Measurements from ENCODE around the gene MT1A. TPM values are rescaled to one million over a fixed set of nuclear protein-coding genes. Genes with fewer than 3 reads are reported as not detected.

MT1A gene
- total RNA-seq, 1 experiment from 2014 or later: 23.5 TPM

- Histone ChIP-seq H3K4me2 (no peak overlapping the region), H2AFZ (no peak overlapping the region), H3K9me3 (ENCODE audit: insufficient read depth, low read depth) (no peaks in the 10 kb centered on the region), H3K79me2 (ENCODE audit: low read depth) (no peaks in the 10 kb centered on the region), H4K20me1 (ENCODE audit: insufficient read depth) (no peaks in the 10 kb centered on the region), H3K9me2 (ENCODE audit: insufficient read depth) (no peaks in the 10 kb centered on the region), H3K4me3 (no peak overlapping the region), H3K36me3 (ENCODE audit: low read depth) (no peaks in the 10 kb centered on the region), H3K27me3 (ENCODE audit: insufficient read depth, low read depth) (no peaks in the 10 kb centered on the region; the same call in 1 of the 2 replicates), H3K4me1 (replicated peaks; ENCODE audit: insufficient read depth) (no peaks in the 10 kb centered on the region), H3F3A (ENCODE audit: insufficient read depth, low read depth) (no peaks in the 10 kb centered on the region), H3K27ac (no peak overlapping the region)
- intact Hi-C loops (cut with micrococcal nuclease; ENCODE audit: unreplicated experiment): no loop called here
- CTCF ChIA-PET: interaction anchor here (0.7 to 1.0 kb wide), 2 partner anchors 12 to 24 kb away, joined by 3 to 4 read pairs; no protein-coding TSS in a partner anchor
- no peak for DNase-seq
- BruUV-seq (replicated peaks): no TSS peak
- TF ChIP-seq CTCF (conservative IDR thresholded peaks at IDR 0.05) (no peak), EZH2 (IDR thresholded peaks at IDR 0.05; ENCODE audit: low read depth) (no peak)
- POLR2A ChIA-PET (ENCODE audit: unreplicated experiment): no interaction called here
Measured at GRCh38 chr16:56591377-56592060, 46.9 kb upstream of the MT1A start.

GRCh38 chr16:56593573-56594291, 44.7 kb upstream of the MT1A start:
- POLR2A ChIA-PET (ENCODE audit: unreplicated experiment): no interaction called here
- Histone ChIP-seq H3F3A (ENCODE audit: insufficient read depth, low read depth) (no peaks in the 10 kb centered on the region), H3K36me3 (ENCODE audit: low read depth) (no peaks in the 10 kb centered on the region), H4K20me1 (ENCODE audit: insufficient read depth) (no peaks in the 10 kb centered on the region), H3K27me3 (ENCODE audit: insufficient read depth, low read depth) (no peaks in the 10 kb centered on the region; the same call in 1 of the 2 replicates), H3K9me2 (ENCODE audit: insufficient read depth) (no peaks in the 10 kb centered on the region), H2AFZ (no peak overlapping the region), H3K4me3 (no peak overlapping the region), H3K27ac (no peak overlapping the region), H3K9me3 (ENCODE audit: insufficient read depth, low read depth) (no peaks in the 10 kb centered on the region), H3K4me2 (no peak overlapping the region), H3K4me1 (replicated peaks; ENCODE audit: insufficient read depth) (no peaks in the 10 kb centered on the region), H3K79me2 (ENCODE audit: low read depth) (no peaks in the 10 kb centered on the region)
- no peak for TF ChIP-seq CTCF (conservative IDR thresholded peaks at IDR 0.05)
- TF ChIP-seq EZH2 (IDR thresholded peaks at IDR 0.05; ENCODE audit: low read depth): no peak
- no TSS peak for BruUV-seq (replicated peaks)
- CTCF ChIA-PET: no interaction called here
- DNase-seq: no peak
- intact Hi-C loops (cut with micrococcal nuclease; ENCODE audit: unreplicated experiment): no loop called here

GRCh38 chr16:56594292-56594619, 44.2 kb upstream of the MT1A start:
- ChIA-PET POLR2A (ENCODE audit: unreplicated experiment) (no interaction called here), CTCF (no interaction called here)
- Histone ChIP-seq H3K4me2 (no peak overlapping the region), H3K9me3 (ENCODE audit: insufficient read depth, low read depth) (no peaks in the 10 kb centered on the region), H3K9me2 (ENCODE audit: insufficient read depth) (no peaks in the 10 kb centered on the region), H3K27ac (no peak overlapping the region), H3K27me3 (ENCODE audit: insufficient read depth, low read depth) (no peaks in the 10 kb centered on the region), H2AFZ (no peak overlapping the region), H3K4me1 (replicated peaks; ENCODE audit: insufficient read depth) (no peaks in the 10 kb centered on the region), H3K79me2 (ENCODE audit: low read depth) (no peaks in the 10 kb centered on the region), H3K4me3 (no peak overlapping the region), H4K20me1 (ENCODE audit: insufficient read depth) (no peaks in the 10 kb centered on the region), H3K36me3 (ENCODE audit: low read depth) (no peaks in the 10 kb centered on the region), H3F3A (ENCODE audit: insufficient read depth, low read depth) (no peaks in the 10 kb centered on the region)
- no TSS peak for BruUV-seq (replicated peaks)
- DNase-seq: no peak
- intact Hi-C loops (cut with micrococcal nuclease; ENCODE audit: unreplicated experiment): no loop called here
- TF ChIP-seq EZH2 (IDR thresholded peaks at IDR 0.05; ENCODE audit: low read depth): no peak
- no peak for TF ChIP-seq CTCF (conservative IDR thresholded peaks at IDR 0.05)

All from PC-9 (cell line).